Tibial artery (tissue), 4 donors: ENCODE measurements around the gene RPS18.
"Not testable (repeated sequence)": the region's sequence is repeated elsewhere in the genome, so short reads cannot be mapped to it uniquely, and the experiment has no call there.

Experiments
- DNase-seq, 2 donors: peaks; one replicate each; pipeline ENCODE4 v3.0.0-alpha.2; 2019
- H3K27ac ChIP-seq, 2 donors: fragments of 200-600 bp; sonication (generic) in 1 of 2; 1 replicate in 1 of 2; 2 replicates in 1 of 2; pipeline ENCODE4 v1.5.1; 2018 to 2019; ENCODE audit warnings: mild to moderate bottlenecking in 1 of 2
- H3K27me3 ChIP-seq, 2 donors: fragments of 200-600 bp; sonication (generic) in 1 of 2; one replicate each; pipeline versions ENCODE4 v1.5.1 to v1.6.0; 2016 to 2019
- H3K36me3 ChIP-seq, 3 donors: fragments of 200-600 bp; sonication (generic) in 2 of 3; one replicate each; pipeline ENCODE4 v1.5.1; 2016 to 2019; ENCODE audit warnings: mild to moderate bottlenecking in 2 of 3
- H3K4me1 ChIP-seq, 4 donors: fragments of 200-600 bp; sonication (generic) in 2 of 4; 1 replicate in 3 of 4; 2 replicates in 1 of 4; pipeline ENCODE4 v1.5.1; 2016 to 2019
- H3K4me3 ChIP-seq, 2 donors: fragments of 200-600 bp; sonication (generic) in 1 of 2; 1 replicate in 1 of 2; 2 replicates in 1 of 2; pipeline ENCODE4 v1.5.1; 2018 to 2019; ENCODE audit warnings: mild to moderate bottlenecking in 2 of 2
- H3K9me3 ChIP-seq, 3 donors: fragments of 200-600 bp; sonication (generic) in 1 of 3; one replicate each; pipeline ENCODE4 v1.5.1; 2016 to 2019
- intact Hi-C: fragments of 100-400 bp; cut with DNase I; formaldehyde crosslinking; loops from one replicate; pipeline ENCODE4 v1.15.0; 2023; ENCODE audit warnings: low total_unique reads
- TF ChIP-seq, protein P1 (sequence below), 2 experiments: fragments of 200-600 bp in 1 of 2; fragments of 450-650 bp in 1 of 2; IDR thresholded peaks; one replicate each; pipeline ENCODE4 v1.5.1; 2017 to 2019; ENCODE audit warnings: antibody characterized with exemption in 2 of 2, mild to moderate bottlenecking in 1 of 2, moderate library complexity in 1 of 2

The RPS18 gene

DNA sequence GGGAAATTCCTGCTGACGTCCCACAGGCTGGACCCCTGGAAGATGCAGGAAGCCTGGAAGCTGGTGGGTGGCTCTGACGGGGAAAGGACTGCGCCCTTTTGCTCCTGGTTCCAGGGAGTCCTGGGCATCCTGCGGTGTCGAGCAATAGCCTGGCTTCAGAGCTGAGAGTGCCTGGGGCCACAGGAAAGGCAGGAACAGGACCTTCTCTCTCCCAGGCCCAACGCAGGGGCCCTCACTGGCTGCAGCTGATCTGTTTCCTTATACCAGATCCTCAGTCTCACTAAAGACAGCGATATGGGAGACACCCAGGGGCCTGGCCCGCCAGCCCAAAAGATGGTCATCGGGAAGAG, 6.5 kb downstream of the RPS18 start:
- H3K27ac ChIP-seq, result peak overlapping the region; percentile 87
- H3K27me3 ChIP-seq, result no peaks in the 10 kb centered on the region
- intact Hi-C loops, result no loop called here
- H3K4me3 ChIP-seq, result no peak overlapping the region
- H3K4me1 ChIP-seq, result peaks cover 6 to 51% (median 33%) of the 10 kb centered on the region in 4 donors
- H3K36me3 ChIP-seq, result peaks cover 18 to 77% (median 40%) of the 10 kb centered on the region in 3 donors
- DNase-seq, result no peak
- TF ChIP-seq, protein P1, sequence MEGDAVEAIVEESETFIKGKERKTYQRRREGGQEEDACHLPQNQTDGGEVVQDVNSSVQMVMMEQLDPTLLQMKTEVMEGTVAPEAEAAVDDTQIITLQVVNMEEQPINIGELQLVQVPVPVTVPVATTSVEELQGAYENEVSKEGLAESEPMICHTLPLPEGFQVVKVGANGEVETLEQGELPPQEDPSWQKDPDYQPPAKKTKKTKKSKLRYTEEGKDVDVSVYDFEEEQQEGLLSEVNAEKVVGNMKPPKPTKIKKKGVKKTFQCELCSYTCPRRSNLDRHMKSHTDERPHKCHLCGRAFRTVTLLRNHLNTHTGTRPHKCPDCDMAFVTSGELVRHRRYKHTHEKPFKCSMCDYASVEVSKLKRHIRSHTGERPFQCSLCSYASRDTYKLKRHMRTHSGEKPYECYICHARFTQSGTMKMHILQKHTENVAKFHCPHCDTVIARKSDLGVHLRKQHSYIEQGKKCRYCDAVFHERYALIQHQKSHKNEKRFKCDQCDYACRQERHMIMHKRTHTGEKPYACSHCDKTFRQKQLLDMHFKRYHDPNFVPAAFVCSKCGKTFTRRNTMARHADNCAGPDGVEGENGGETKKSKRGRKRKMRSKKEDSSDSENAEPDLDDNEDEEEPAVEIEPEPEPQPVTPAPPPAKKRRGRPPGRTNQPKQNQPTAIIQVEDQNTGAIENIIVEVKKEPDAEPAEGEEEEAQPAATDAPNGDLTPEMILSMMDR (IDR thresholded peaks at IDR 0.05), result no peak
- H3K9me3 ChIP-seq, result no peaks in the 10 kb centered on the region

DNA sequence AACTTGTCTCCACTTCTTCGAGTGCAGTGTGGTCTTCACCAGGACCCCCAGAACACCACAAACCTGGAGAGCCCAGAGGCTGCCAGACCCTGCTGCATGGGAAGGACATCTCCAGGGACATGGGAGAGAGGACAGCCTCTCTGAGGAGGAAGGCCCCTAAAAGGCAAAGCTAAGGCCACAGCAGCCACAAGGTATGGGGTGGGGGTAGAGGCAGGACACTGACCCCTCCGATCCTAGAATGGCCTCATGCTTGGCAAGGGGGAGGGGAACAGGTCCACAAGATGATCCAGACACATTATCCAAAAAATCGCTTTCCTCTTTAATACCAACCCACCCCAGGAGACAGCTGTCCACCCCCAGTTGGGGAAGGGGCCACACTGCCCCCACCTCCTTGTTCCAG, 6.9 kb downstream of the RPS18 start:
- peaks cover 18 to 77% (median 44%) of the 10 kb centered on the region in 3 donors for H3K36me3 ChIP-seq
- no peak for DNase-seq
- no peaks in the 10 kb centered on the region for H3K9me3 ChIP-seq
- TF ChIP-seq, protein P1 (IDR thresholded peaks at IDR 0.05), result no peak
- peaks cover 6 to 48% (median 31%) of the 10 kb centered on the region in 4 donors for H3K4me1 ChIP-seq
- no peak overlapping the region for H3K4me3 ChIP-seq
- no peaks in the 10 kb centered on the region for H3K27me3 ChIP-seq
- intact Hi-C loops, result no loop called here
- H3K27ac ChIP-seq, result no peak overlapping the region

DNA sequence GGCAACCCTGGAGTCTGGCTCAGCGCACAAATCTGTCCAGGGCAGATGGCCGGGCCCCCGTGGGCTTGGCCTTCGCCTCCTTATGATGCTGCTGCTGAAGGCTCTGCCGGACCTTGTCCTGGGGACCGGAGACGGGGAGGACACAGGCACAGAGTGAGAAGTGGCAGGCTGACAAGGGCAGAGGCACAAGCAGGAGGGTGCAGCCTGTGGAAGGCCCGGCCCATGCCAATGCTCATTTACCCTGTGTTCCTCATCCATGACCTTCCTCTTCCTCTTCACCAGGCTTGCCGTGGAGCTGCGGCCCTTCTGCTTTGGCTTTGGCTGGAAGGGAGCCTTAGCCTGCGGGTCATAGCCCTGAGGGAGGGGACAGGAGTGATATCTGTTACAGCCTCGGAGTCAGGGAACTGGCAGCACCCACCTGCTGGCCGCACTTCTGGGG, 7.4 kb downstream of the RPS18 start:
- intact Hi-C loops, result no loop called here
- H3K36me3 ChIP-seq, result peaks cover 14 to 77% (median 42%) of the 10 kb centered on the region in 3 donors
- peaks cover 6 to 43% (median 28%) of the 10 kb centered on the region in 4 donors for H3K4me1 ChIP-seq
- no peaks in the 10 kb centered on the region for H3K27me3 ChIP-seq
- H3K4me3 ChIP-seq, result no peak overlapping the region
- no peak overlapping the region for H3K27ac ChIP-seq
- TF ChIP-seq, protein P1 (IDR thresholded peaks at IDR 0.05), result no peak
- no peaks in the 10 kb centered on the region for H3K9me3 ChIP-seq
- DNase-seq, result no peak

DNA sequence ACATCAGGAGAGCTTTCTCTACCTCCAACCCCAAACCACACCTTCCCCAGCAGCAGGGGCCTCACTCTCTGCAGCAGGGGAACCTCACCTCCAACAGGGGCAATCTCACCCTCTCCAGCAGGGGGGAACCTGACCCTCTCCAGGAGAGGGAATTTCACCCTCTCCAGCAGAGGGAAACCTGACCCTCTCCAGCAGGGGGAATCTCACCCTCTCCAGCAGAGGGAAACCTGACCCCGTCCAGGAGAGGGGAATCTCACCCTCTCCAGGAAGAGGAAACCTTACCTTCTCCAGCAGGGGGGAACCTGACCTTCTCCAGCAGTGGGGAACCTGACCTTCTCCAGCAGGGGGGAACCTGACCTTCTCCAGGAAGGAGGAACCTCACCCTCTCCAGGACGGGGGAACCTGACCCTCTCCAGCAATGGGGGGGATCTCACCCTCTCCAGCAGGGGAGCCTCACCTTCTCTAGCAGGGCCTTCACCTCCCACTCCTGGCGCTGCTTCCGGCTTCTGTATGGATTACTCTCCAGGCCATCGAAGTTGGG, 8.2 kb downstream of the RPS18 start:
- no peak for DNase-seq
- TF ChIP-seq, protein P1 (IDR thresholded peaks at IDR 0.05), result peak; percentile 11 to 13
- H3K9me3 ChIP-seq, result no peaks in the 10 kb centered on the region
- no peak overlapping the region for H3K4me3 ChIP-seq
- no peaks in the 10 kb centered on the region for H3K27me3 ChIP-seq
- H3K4me1 ChIP-seq, result peaks cover 6 to 36% (median 25%) of the 10 kb centered on the region in 4 donors
- no peak overlapping the region for H3K27ac ChIP-seq
- intact Hi-C loops, result no loop called here
- peaks cover 11 to 76% (median 46%) of the 10 kb centered on the region in 3 donors for H3K36me3 ChIP-seq

DNA sequence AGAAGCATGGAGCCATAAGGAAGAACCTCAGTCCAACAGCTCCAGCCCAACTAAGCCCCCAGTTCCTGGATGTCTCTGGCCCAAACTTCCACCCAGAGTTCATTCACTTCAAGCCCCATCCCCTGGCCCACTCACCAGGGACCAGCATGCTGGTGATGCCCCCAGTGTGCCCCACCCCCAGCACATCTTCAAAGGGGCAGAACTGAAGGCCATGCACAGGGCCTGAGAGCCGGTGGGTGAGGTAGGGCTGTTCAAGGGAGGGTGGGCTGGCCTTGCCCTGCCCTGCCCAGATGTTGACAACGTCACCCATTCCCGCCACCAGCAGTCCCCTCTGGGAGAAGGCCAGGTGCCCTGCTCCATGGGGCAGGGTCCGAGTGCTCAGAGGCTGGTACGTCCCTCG, 8.7 kb downstream of the RPS18 start:
- no peak overlapping the region for H3K27ac ChIP-seq
- intact Hi-C loops, result no loop called here
- peaks cover 6 to 76% (median 43%) of the 10 kb centered on the region in 3 donors for H3K36me3 ChIP-seq
- H3K4me1 ChIP-seq, result peaks cover 6 to 31% (median 20%) of the 10 kb centered on the region in 4 donors
- DNase-seq, result no peak
- TF ChIP-seq, protein P1 (IDR thresholded peaks at IDR 0.05), result no peak
- H3K9me3 ChIP-seq, result no peaks in the 10 kb centered on the region
- no peaks in the 10 kb centered on the region for H3K27me3 ChIP-seq
- no peak overlapping the region for H3K4me3 ChIP-seq

DNA sequence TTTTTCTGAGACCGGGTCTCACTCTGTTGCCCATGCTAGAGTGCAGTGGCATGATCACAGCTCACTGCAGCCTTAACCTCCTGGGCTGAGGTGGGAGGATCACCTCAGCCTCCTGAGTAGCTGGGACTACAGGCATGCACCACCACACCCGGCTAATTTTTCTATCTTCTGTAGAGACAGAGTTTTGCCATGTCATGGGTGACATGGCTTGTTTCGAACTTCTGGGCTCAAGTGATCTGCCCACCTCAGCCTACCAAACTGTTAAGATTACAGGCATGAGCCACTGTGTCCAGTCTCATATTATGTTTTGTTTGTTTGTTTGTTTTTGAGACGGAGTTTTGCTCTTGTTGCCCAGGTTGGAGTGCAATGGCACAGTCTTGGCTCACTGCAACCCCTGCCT, 13.3 kb downstream of the RPS18 start:
- peaks cover 4 to 20% (median 16%) of the 10 kb centered on the region in 4 donors for H3K4me1 ChIP-seq
- H3K9me3 ChIP-seq, intact Hi-C loops, H3K27ac ChIP-seq, H3K27me3 ChIP-seq, DNase-seq, H3K4me3 ChIP-seq: not testable (repeated sequence)
- H3K36me3 ChIP-seq, result peaks cover 19 to 68% (median 49%) of the 10 kb centered on the region in 3 donors
